ENCODE results near the gene KCNH1.

Gene KCNH1

DNA sequence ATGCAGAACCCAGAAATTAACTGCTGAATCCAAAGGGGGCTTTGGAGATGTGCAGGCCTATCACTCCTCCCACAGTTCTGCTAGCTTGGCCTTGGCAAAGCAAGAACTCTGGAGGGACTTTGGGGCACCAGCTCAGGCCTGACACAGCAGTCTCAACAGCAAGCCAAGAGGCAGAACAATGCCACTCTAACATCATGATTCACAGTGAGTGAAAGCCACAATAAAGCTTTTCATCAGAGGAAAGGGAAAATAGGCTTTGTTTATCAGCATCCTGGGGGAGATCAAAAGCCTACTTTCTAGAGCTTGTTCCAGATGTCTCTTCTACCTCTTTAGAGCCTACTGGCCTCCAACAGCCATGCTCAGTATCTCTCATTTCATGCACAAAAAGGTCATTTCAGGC is 283.4 kb downstream of the KCNH1 start:
- no peak for DNase-seq

DNA sequence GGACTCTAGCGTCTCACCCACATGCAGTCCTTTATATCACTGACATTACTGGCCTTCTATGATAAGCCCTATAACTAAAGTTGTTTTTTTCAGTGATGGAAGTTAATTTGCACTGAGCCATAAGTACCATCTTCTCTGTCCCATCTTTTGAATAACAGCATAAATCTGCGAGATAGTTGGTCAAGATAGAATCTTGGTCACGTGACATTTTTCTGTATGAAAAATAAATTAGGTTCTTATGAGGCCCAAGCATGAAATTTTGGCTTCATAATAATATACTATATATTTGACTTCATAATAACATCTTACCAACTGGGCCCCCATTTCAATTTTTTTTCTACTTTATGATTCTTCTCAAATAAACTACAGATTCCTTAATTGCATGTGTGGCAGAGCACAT is 285.5 kb downstream of the KCNH1 start:
- DNase-seq, result no peak

DNA sequence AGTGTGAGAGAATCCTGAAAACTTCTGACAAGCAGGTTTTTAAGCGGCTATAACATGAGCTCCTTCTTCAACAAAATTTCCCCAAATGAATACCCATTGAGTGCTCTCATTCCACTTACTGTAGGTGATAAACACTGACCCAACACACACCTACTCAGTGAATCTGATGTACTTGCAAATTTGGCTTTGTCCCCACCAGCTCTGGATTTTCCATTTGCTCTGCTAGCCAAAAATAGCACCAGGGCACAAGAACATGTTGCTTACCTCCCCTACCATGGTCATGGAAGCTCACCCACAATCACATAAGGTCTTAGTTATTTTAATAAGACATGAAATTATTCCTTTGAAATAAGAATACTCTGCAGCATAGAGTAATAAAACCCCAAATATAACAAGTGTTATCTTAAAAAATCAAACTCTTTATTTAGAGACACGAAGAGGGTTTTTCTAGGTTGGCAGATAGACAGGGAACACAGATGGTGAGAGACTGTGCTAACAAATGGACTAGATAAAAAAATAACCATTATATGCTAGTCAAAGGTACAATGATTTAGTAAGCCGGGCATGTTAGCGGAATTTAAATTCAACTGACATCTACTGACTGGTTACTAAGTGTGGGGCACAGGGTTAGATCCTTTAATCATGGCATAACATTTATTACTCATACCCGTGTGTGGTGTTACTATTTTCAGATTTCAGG is 291.9 kb downstream of the KCNH1 start:
- DNase-seq, result no peak

DNA sequence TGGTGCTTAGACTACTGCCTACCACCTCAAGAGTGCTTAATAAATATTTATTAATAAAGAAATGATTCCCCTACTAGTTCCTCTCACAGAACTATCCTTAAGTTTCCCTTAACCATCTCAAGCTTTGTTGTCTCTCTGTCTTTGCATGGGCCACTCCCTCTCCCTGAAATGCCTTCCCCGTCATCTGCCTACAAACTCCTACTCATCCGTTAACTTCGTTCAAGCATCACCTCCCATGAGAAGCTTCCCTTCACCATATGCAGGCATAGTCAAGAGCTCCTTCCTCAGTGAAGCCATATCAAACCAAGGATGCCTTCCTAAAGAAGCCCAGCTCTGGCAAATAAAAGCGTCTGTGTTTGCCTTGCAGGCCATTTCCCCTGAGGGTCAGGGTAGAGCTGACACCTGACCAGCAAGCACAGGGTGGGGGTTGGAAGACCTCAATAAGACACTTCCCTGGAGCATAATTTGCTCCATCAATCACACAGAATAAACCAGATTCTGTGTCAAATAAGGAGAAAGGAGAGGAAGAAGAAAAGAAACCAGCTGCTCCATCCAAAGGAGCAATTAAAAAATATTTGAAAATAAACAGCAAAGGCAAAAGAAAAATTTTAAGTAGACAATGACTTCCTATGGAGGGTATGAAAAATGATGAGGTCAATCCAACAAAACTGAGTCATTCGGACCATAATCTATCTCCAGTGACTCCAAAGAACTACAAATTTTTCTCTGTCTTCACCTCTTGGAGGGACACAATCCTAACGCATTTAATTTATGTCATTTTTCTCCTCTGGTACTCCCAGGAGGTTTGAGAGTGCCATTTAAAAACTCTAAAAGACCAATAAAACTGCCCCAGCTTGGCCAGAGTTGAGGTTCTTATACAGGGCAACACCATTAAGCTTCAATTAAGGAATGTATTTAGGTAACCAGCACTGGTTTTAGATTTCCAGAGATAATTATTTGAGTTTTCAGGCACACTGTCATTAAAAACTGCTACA is 303.6 kb downstream of the KCNH1 start:
- DNase-seq, result no peak

- DNase-seq, result no peak
Observed at GRCh38 chr1:210828996-210829596, 304.9 kb downstream of the KCNH1 start.

DNA sequence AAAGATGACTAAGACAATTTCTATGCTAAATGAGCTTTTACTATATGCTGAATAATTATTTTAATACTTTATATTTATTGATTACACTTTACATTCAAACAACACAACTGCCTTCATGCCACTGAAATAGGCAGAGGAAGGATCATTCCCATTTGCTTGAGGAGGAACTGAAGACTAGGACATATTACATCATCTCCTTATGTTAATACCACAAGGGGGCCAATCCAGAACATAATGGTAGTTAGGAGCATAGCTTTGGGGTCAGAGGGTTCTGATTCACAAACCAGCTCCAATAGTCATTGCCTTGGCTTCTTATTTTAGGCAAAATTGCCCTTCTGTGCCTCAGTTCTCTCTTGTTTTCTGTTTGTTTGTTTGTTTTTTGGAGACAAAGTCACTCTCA is 306.5 kb downstream of the KCNH1 start:
- no peak for DNase-seq

DNA sequence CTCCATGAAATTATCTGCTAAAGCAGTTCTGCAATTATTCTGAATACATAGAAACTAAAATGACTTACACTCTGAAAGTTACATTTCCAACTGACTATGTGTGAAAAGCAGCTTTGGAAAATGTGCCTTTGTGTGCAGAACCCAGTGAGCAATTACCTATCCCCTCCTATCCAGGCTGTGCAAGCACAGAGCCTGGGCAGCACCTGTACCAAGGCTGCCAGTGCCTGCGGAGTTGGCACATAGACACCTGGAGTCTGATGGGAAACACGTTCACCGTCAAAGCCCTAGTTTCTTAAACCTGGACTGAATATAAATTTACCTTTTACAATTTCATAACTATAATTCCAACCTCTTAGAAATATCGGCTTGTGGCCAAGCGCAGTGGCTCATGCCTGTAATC is 307.3 kb downstream of the KCNH1 start:
- no peak for DNase-seq

DNA sequence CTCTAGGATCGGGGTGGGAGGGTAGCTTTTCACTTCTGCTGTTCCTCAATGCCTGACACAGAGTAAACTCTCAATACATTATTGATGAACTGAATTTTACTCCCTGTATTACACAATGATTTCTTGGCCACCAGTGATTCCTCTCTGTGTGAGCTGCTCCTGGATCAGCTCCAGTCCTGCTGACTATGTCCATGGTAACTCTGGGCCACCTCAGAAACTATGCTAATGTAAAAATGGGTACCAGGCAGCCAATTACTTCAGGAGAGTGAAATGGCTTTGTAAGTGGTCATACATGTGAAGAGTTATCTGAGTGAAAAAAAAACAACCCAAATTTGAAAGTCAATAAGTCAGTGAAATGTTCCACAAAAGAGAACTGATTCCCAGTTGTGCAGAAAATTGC is 311.0 kb downstream of the KCNH1 start:
- DNase-seq, result no peak

DNA sequence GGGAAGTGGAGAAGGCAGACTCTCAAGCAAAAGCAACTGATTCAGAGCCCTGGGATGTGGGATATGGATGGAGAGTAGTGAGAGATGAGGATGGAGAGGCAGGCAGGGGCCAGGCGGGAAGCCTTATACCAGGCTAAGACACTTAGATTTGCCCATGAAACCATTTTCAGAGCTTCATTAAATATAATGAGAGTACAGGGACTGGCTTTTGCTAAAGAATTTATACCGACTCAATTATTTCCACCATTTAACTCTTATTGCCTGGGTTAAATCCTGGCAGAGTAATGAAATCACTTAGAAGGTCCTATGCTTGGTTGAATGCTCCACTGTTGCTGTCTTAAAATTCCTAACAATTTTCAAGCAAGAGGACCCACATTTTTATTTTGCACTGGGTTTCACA is 311.7 kb downstream of the KCNH1 start:
- DNase-seq, result no peak

- no peak for DNase-seq
Observed at GRCh38 chr1:210821615-210822014, 312.3 kb downstream of the KCNH1 start.

- DNase-seq, result no peak
Observed at GRCh38 chr1:210819266-210819665, 314.7 kb downstream of the KCNH1 start.

DNA sequence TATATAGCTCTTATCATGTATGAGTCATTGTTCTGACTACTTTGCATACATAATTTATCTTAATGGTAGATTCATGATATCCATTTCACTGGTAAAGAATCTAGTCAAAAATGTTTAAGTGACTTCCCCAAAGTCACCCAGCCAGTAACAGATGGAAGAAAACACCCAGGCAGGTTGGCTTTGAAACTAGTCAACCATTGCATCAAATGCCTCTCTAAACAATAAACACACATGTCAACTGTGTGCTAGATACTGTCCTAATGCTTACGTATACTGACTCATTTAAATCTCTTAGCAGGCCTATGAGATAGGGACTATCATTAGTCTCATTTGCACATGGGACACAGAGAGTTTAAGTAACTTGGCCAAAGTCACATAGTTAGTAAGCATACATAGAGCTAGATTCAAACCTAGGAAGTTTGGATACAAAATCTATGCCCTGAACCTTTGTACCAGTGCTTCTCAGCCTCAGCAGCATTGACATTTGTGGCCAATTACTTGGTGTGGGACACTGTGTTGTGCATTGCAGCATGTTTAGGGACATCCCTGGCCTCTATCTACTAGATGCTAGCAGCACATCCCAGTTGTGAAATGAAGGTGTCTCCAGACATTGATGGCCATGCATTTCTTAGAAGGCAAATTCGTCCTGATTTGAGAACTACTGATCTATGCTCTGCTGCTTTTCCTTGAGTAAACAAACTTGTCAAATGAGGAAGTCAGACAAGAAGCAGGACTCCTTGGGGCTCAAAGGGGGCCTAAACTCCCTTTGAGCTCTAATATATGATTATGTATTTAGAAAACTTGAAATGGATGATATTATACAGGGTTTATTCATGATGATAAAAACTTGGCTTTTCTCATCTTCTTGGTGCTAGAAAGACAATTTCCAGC is 316.3 kb downstream of the KCNH1 start:
- no peak for DNase-seq

DNA sequence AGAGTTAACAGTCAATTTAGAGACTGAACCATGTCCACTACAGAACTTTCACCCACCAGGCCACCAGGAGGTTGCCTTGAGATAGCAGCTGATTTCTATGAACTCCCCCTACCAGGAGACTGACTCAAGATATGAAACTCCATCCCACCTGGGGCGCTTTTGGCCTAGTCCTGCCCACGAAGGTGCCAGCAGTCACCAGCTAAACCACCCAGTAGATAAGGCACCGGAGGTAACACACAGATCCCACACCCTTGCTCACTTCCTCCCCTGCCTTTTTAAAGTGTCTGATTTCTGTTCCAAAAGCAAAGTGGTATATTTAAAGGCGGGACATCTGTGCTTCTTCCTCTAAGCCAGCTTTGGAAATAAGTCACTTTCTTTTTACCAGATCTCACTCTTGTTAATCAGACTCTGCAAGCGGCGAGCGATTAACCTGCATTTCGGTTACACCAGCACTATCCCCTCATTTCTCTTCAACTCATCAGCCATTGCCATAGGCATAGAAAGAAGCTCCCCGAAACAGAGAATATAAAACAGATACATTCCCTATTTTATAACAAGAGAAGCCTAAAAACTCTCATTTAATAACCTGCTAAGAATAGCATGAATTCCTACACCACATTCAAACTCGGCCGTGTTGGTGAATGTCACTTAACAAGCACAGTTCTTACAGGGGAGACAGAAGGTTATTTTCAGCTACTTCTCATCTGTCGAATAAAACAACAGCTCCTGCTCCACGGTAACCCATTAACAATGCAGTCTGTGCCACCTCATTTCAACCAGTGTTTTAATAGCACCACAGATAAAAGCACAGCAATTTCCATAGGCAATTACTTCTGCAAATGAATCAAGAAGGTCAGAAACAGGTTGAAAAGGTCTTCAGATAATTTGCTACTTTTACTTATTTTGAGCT is 318.1 kb downstream of the KCNH1 start:
- no peak for DNase-seq

GRCh38 chr1:210814382-210815123 is 319.4 kb downstream of the KCNH1 start:
- no peak for DNase-seq

GRCh38 chr1:210801501-210801900 is 332.4 kb downstream of the KCNH1 start:
- DNase-seq, result no peak

- no peak for DNase-seq
Observed at GRCh38 chr1:210800756-210801155, 333.2 kb downstream of the KCNH1 start.

DNA sequence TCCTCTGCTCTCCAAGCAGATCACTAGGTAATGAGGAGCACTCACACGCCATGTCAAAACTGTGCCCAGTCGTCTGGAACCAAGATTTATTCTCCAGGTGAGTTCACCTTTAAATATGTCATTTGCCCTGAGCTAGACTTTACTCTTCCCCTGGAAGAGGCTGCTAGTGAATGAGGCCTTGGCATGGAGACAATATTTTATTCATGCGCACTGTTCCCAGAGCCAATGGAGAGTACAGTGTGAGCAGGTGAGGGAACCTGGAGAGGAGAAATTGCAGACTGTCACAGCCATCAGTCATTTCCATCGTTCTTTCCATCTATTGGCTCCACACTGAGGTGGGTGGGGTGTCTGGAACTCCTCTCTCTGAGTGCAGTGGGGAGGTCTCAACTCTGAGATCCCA is 333.6 kb downstream of the KCNH1 start:
- no peak for DNase-seq

GRCh38 chr1:210797422-210797821 is 336.5 kb downstream of the KCNH1 start:
- DNase-seq, result no peak

DNA sequence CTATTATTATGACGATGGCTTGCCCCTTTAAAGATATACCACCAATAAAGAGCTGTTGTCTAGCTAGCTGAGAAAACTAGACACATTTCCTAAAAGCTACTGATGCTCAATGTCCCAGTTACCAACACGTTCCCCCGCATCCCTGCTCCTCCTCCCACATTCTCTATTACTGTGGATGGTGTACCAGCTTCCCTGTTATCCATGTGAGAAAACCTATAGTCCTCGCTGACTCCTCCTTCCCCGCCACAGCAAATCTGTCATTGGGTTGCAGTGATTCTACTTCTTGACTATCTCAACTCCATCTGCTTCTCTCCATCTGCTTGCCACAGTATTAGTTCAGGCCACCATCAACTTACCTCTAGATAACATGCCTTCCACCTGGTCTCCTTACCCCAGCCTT is 337.5 kb downstream of the KCNH1 start:
- no peak for DNase-seq

DNA sequence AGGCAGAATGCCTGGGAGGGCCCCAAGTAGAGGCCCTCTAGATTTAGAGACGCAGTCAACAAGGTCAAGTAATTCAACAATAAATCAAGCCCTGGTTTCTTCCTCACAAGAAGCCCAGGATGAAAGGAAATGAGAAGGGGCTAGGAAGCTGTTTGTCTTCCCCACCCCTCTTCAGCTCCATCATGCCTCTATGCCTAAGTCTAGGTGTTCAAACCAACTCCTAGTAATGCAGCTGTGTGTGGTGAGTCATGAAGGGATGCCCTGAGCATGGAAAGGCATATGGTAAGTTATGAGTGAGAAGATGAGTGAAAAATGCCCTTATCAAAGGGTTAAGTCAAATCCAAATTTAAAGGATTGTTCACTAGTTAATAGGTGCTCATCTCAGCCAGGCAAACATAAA is 339.5 kb downstream of the KCNH1 start:
- DNase-seq, result no peak
